SK-N-SH treated with all-trans-retinoic acid at 6 μM for 48 hours (cell line): Measurements from ENCODE around the gene POLR3K.

Source experiments
- ATAC-seq: fragments of 200-7000 bp; cut with Tn5 transposase; 3 replicates; pipeline ENCODE4 v1.9.1; 2020; ENCODE audit warnings: mild to moderate bottlenecking, moderate library complexity
- ARNTL ChIP-seq: fragments of 450-650 bp; formaldehyde crosslinking; IDR thresholded peaks from 2 replicates; pipeline ENCODE4 v1.5.0; 2020; ENCODE audit warnings: low read depth, mild to moderate bottlenecking, moderate library complexity, borderline replicate concordance
- BACH2 ChIP-seq: fragments of 250-450 bp; sonication (Bioruptor Pico); IDR thresholded peaks from 2 replicates; pipeline ENCODE4 v1.9.0; 2021; ENCODE audit warnings: mild to moderate bottlenecking, borderline replicate concordance
- GLIS3 ChIP-seq: fragments of 250-450 bp; sonication (Bioruptor Pico); IDR thresholded peaks from 2 replicates; pipeline ENCODE4 v1.5.0; 2020; ENCODE audit warnings: mild to moderate bottlenecking, moderate library complexity
- ISL1 ChIP-seq: fragments of 250-450 bp; sonication (Bioruptor Pico); IDR thresholded peaks from 2 replicates; pipeline ENCODE4 v2.1.2; 2022; ENCODE audit warnings: mild to moderate bottlenecking, moderate library complexity
- POU6F1 ChIP-seq: fragments of 250-450 bp; sonication (Bioruptor Pico); IDR thresholded peaks from 2 replicates; pipeline ENCODE4 v1.8.0; 2021; ENCODE audit warnings: low read depth, mild to moderate bottlenecking, moderate library complexity, borderline replicate concordance
- PPARA ChIP-seq: fragments of 250-450 bp; sonication (Bioruptor Pico); IDR thresholded peaks from 2 replicates; pipeline ENCODE4 v1.5.0; 2020; ENCODE audit warnings: mild to moderate bottlenecking, borderline replicate concordance
- RARB ChIP-seq: fragments of 250-450 bp; sonication (Bioruptor Pico); IDR thresholded peaks from 2 replicates; pipeline ENCODE4 v1.8.0; 2021; ENCODE audit warnings: mild to moderate bottlenecking, moderate library complexity
- SNAI2 ChIP-seq: fragments of 250-450 bp; sonication (Bioruptor Pico); IDR thresholded peaks from 2 replicates; pipeline ENCODE4 v1.5.0; 2020; ENCODE audit warnings: mild to moderate bottlenecking, moderate library complexity
- TCF4 ChIP-seq: fragments of 250-450 bp; sonication (Bioruptor Pico); IDR thresholded peaks from 2 replicates; pipeline ENCODE4 v1.8.0; 2021; ENCODE audit warnings: mild to moderate bottlenecking, moderate library complexity, borderline replicate concordance
- TOX ChIP-seq: fragments of 250-450 bp; sonication (Bioruptor Pico); IDR thresholded peaks from 2 replicates; pipeline ENCODE4 v1.8.0; 2021; ENCODE audit warnings: mild to moderate bottlenecking, moderate library complexity, borderline replicate concordance
- TSHZ2 ChIP-seq: fragments of 250-450 bp; sonication (Bioruptor Pico); IDR thresholded peaks from 2 replicates; pipeline ENCODE4 v1.5.0; 2020; ENCODE audit warnings: mild to moderate bottlenecking, moderate library complexity
- ZC3H10 ChIP-seq: fragments of 250-450 bp; sonication (Bioruptor Pico); IDR thresholded peaks from 2 replicates; pipeline ENCODE4 v1.5.1; 2021; ENCODE audit warnings: mild to moderate bottlenecking, moderate library complexity
- ZFP30 ChIP-seq: fragments of 450-650 bp; formaldehyde crosslinking; IDR thresholded peaks from 2 replicates; pipeline ENCODE4 v1.5.0; 2022; ENCODE audit warnings: mild to moderate bottlenecking, moderate library complexity
- ZNF565 ChIP-seq: fragments of 450-650 bp; formaldehyde crosslinking; conservative IDR thresholded peaks from 2 replicates; pipeline ENCODE4 v1.5.0; 2020; ENCODE audit warnings: low read depth, mild to moderate bottlenecking, moderate library complexity
- ZNF70 ChIP-seq: fragments of 450-650 bp; formaldehyde crosslinking; IDR thresholded peaks from 2 replicates; pipeline ENCODE4 v1.5.0; 2020; ENCODE audit warnings: mild to moderate bottlenecking, moderate library complexity
- ZNF8 ChIP-seq: fragments of 450-650 bp; formaldehyde crosslinking; IDR thresholded peaks from 2 replicates; pipeline ENCODE4 v1.5.0; 2020; ENCODE audit warnings: mild to moderate bottlenecking, moderate library complexity
- TF ChIP-seq, protein P1 (sequence below): fragments of 250-450 bp; sonication (Bioruptor Pico); IDR thresholded peaks from 2 replicates; pipeline ENCODE4 v1.5.1; 2021; ENCODE audit warnings: mild to moderate bottlenecking, moderate library complexity

Gene POLR3K

DNA sequence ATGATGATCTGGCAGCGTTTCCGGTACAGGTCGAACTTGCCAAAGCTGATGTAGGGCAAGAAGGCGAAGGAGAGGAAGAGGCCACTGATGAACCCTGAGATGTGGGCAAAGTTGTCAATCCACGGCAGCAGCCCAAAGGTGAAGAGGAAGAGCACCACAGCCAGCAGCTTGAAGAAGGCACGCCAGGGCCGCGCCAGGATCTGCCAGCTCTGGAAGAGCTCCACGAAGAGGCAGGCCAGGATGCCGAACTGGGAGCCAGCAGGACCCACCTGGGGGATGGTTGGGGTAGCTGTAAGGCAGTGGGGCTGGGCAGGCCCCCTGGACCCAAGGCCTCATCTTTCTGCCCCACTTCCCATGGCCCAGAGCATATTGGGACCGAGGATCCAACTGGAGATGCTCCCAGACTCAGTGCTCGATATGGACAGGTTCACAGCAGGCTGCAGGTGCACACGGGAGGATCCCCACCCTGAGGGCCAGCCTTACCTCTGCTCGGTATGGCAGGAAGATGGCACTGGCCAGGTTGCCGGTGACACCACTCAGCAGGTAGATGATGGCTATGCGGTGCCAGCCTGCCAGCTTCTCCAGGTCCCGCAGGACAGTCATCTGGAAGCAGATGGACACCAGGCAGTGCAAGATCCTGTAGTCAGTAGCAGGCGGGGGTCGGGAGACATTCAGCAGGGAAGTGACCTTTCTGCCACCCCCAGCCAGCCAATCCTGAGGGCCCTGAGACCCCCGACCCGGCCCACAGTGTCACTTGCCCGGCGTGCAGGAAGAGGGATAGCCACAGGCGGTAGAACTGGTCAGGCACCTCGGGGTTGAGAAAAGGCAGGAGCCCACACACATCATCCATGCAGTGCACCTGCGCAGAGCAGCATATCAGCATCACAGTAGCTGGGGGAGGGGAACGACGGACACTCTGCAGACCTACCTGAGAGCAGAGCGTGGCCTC, 5.4 kb upstream of the POLR3K start:
- no peak for ATAC-seq
- TF ChIP-seq TSHZ2 (CRISPR knock-in tag) (no peak), POU6F1 (CRISPR knock-in tag) (no peak), GLIS3 (CRISPR knock-in tag) (no peak), TCF4 (no peak), TOX (CRISPR knock-in tag) (no peak), PPARA (CRISPR knock-in tag) (no peak)
- TF ChIP-seq, protein P1, sequence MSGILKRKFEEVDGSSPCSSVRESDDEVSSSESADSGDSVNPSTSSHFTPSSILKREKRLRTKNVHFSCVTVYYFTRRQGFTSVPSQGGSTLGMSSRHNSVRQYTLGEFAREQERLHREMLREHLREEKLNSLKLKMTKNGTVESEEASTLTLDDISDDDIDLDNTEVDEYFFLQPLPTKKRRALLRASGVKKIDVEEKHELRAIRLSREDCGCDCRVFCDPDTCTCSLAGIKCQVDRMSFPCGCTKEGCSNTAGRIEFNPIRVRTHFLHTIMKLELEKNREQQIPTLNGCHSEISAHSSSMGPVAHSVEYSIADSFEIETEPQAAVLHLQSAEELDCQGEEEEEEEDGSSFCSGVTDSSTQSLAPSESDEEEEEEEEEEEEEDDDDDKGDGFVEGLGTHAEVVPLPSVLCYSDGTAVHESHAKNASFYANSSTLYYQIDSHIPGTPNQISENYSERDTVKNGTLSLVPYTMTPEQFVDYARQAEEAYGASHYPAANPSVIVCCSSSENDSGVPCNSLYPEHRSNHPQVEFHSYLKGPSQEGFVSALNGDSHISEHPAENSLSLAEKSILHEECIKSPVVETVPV (CRISPR knock-in tag): no peak

DNA sequence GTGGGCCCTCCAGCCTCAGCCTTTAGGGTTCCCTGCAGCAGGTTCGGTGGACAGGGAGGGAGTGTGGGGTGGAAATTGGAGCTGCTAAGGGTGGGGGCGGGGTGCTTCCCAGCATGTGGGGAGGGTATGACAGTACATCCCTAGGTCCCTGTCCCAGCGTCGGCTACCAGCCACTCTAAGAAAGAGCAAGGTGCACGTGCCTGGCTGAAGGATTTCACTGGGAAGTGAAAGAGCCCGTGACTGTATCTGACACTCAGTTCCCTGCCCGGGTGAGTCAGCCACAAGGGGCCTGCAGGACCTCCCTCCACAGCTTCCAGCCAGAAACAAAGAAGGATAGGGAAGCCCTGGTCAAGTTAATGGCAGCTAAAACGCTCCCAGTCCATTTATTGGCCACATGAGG, 4.3 kb upstream of the POLR3K start:
- TF ChIP-seq TSHZ2 (CRISPR knock-in tag) (no peak), BACH2 (CRISPR knock-in tag) (no peak), ZNF8 (CRISPR knock-in tag) (no peak), ZNF70 (CRISPR knock-in tag) (no peak), TOX (CRISPR knock-in tag) (no peak), GLIS3 (CRISPR knock-in tag) (no peak), SNAI2 (CRISPR knock-in tag) (no peak), ZFP30 (CRISPR knock-in tag) (no peak), ZNF565 (CRISPR knock-in tag) (no peak), ARNTL (CRISPR knock-in tag) (no peak), RARB (CRISPR knock-in tag) (no peak)
- TF ChIP-seq, protein P1 (CRISPR knock-in tag): no peak
- ATAC-seq: no peak

GRCh38 chr16:56231-56927, 3.0 kb upstream of the POLR3K start:
- no peak for ATAC-seq
- TF ChIP-seq BACH2 (CRISPR knock-in tag) (no peak), POU6F1 (CRISPR knock-in tag) (no peak), ZC3H10 (CRISPR knock-in tag) (no peak), TSHZ2 (CRISPR knock-in tag) (no peak), ISL1 (CRISPR knock-in tag) (no peak), SNAI2 (CRISPR knock-in tag) (no peak)
- TF ChIP-seq, all 23 proteins: peak for 0
